Measurements from ENCODE around the gene MMP13. TPM values are rescaled to one million over a fixed set of nuclear protein-coding genes. Genes with fewer than 3 reads are reported as not detected.

Gene MMP13
- total RNA-seq, 4 donors from 2014 or later: not detected

GRCh38 chr11:102900346-102900745, 55.2 kb downstream of the MMP13 start:
- no peak for ATAC-seq (ENCODE audit: low FRiP score)

More at GRCh38 chr11:102900346-102900745, 55.2 kb downstream of the MMP13 start:
- no peak for DNase-seq (ENCODE audit: low spot score)
- TF ChIP-seq CTCF (IDR thresholded peaks at IDR 0.05): no peak

Small RNA genes lying within 50 kb of the gene (small RNA-seq; reads per million reads assigned to genes)
- gene RNU7-159P: not detected

Other genes with a start within 250 kb of the MMP13 start
- not detected for gene MMP27, start 250.0 kb downstream of the MMP13 start, total RNA-seq
- 1 to 10 TPM in 3 of 4 donors, under 1 TPM in 1; 0.19 to 3.2 (median 1.1) TPM for gene MMP8, start 230.8 kb downstream of the MMP13 start, total RNA-seq
- not detected for gene MMP10, start 175.1 kb downstream of the MMP13 start, total RNA-seq
- not detected for gene MMP1, start 157.6 kb downstream of the MMP13 start, total RNA-seq
- gene MMP3, start 112.1 kb downstream of the MMP13 start, total RNA-seq: not detected
- gene MMP12, start 80.8 kb downstream of the MMP13 start, total RNA-seq: 10 to 100 TPM in 1 of 4 donors, not detected in 3; 18.0 TPM
- 10 to 100 TPM; 26.6 to 54.9 (median 38.1) TPM for gene DCUN1D5, start 136.4 kb upstream of the MMP13 start, total RNA-seq
- 10 to 100 TPM; 14.7 to 34.1 (median 23.7) TPM for gene DYNC2H1, start 153.7 kb upstream of the MMP13 start, total RNA-seq